OCI-LY1 (cell line): Measurements from ENCODE around the gene TBX15.

ENCODE experiments used
- H2AFZ ChIP-seq: fragments of 200-600 bp; sonication (generic), shearing (Covaris generic); 2 replicates; pipeline ENCODE4 v1.6.0; 2014; ENCODE audit warnings: antibody characterized with exemption, mild to moderate bottlenecking, low read length
- H3F3A ChIP-seq: fragments of 200-600 bp; sonication (generic), shearing (Covaris generic); 2 replicates; pipeline ENCODE4 v1.6.0; 2014; ENCODE audit warnings: mild to moderate bottlenecking, antibody characterized with exemption, low read length, moderate library complexity; ENCODE audit not compliant: insufficient read depth
- H3K27ac ChIP-seq: fragments of 200-600 bp; sonication (generic); 2 replicates; pipeline ENCODE4 v1.5.1; 2014; ENCODE audit warnings: low read length, mixed run types, mild to moderate bottlenecking, low read depth; ENCODE audit not compliant: poor library complexity, severe bottlenecking
- H3K27me3 ChIP-seq: fragments of 200-600 bp; sonication (generic); 2 replicates; pipeline ENCODE4 v1.6.0; 2014; ENCODE audit warnings: antibody characterized with exemption, mild to moderate bottlenecking, low read length, moderate library complexity; ENCODE audit not compliant: insufficient read depth
- H3K36me3 ChIP-seq: fragments of 200-600 bp; sonication (generic); 2 replicates; pipeline ENCODE4 v1.6.1; 2014; ENCODE audit warnings: mild to moderate bottlenecking, antibody characterized with exemption, low read length, moderate library complexity, mixed read lengths; ENCODE audit not compliant: insufficient read depth
- H3K4me1 ChIP-seq: fragments of 200-600 bp; sonication (generic); 2 replicates; pipeline ENCODE4 v1.5.1; 2014; ENCODE audit warnings: mild to moderate bottlenecking, low read length, moderate library complexity; ENCODE audit not compliant: insufficient read depth, severe bottlenecking
- H3K4me2 ChIP-seq: fragments of 200-600 bp; sonication (generic), shearing (Covaris generic); 2 replicates; pipeline ENCODE4 v1.6.1; 2014; ENCODE audit warnings: low read length
- H3K4me3 ChIP-seq: fragments of 200-600 bp; sonication (generic); 2 replicates; pipeline ENCODE4 v1.5.1; 2014; ENCODE audit warnings: low read length, low read depth, mild to moderate bottlenecking, mixed read lengths; ENCODE audit not compliant: poor library complexity, severe bottlenecking
- H3K79me2 ChIP-seq: fragments of 200-600 bp; shearing (Covaris generic); 2 replicates; pipeline ENCODE4 v1.6.1; 2016; ENCODE audit warnings: mixed run types, low read length, mixed read lengths; ENCODE audit not compliant: insufficient read depth
- H3K9ac ChIP-seq: fragments of 200-600 bp; sonication (generic), shearing (Covaris generic); 2 replicates; pipeline ENCODE4 v1.6.1; 2014; ENCODE audit warnings: mild to moderate bottlenecking, low read length, mixed read lengths
- H3K9me2 ChIP-seq: fragments of 200-600 bp; sonication (generic), shearing (Covaris generic); 2 replicates; pipeline ENCODE4 v1.6.1; 2014; ENCODE audit warnings: low read depth, mild to moderate bottlenecking, low read length, mixed read lengths
- H3K9me3 ChIP-seq: fragments of 200-600 bp; shearing (Covaris generic); 2 replicates; pipeline ENCODE4 v1.6.1; 2014; ENCODE audit warnings: low read length, mixed read lengths
- H4K20me1 ChIP-seq: fragments of 200-600 bp; sonication (generic), shearing (Covaris generic); 2 replicates; pipeline ENCODE4 v1.6.0; 2016; ENCODE audit warnings: mild to moderate bottlenecking, low read length; ENCODE audit not compliant: insufficient read depth
- CTCF ChIP-seq: fragments of 200-600 bp; sonication (generic), shearing (Covaris generic); IDR thresholded peaks from 2 replicates; pipeline ENCODE4 v1.5.1; 2017; ENCODE audit warnings: mild to moderate bottlenecking, antibody characterized with exemption, low read length, moderate library complexity, mixed read lengths
- EZH2 ChIP-seq: fragments of 200-600 bp; sonication (generic), shearing (Covaris generic); IDR thresholded peaks from 2 replicates; pipeline ENCODE4 v1.8.0; 2017; ENCODE audit warnings: borderline replicate concordance, mixed run types, mild to moderate bottlenecking, antibody characterized with exemption, low read length, moderate library complexity, mixed read lengths

The TBX15 gene

DNA sequence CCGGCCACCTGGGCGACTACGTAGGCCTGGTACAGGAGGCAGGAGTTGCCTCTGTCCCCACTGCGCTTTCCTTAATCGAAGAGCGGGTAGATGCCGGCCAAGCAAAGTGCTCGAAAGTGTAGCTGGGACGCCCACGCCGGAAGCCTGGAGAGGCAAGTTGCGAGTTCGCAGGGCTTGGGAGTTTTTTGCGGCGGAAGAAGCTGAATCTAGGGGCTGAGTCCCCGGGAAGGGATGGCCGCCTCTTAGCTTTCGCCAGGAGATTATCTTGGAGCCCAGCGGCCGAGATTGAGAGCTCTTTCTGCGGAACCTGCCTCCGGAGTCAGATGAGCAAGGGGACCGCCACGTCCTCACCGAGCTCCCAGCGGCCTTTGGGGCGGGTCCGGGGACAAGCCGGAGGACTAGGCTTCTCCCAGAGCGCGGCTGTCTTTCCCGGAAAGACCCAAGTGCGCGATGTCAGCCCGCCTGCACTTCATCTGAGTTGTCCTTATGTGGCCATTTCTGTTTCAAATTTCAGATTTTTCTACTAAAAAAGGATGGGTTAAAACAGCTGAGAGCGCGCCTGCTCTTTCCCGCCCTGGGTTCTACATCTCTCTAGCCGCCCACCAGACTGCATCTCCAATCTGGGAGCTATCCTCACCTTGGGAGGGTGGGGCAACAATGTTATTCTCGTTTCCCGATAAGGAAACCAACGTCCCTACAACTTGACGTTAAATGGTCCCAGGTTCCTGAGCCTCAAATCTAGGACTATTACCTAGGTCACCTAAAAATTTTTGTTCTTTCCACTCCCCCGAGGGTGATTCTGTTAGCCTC is 12.4 kb upstream of the TBX15 start:
- no peak for TF ChIP-seq EZH2
- no peak for TF ChIP-seq CTCF
- H3K9me3 ChIP-seq = no peaks in the 10 kb centered on the region
- H2AFZ ChIP-seq = no peak overlapping the region
- no peak overlapping the region for H3K4me2 ChIP-seq
- no peak overlapping the region for H3K9ac ChIP-seq
- H3K27ac ChIP-seq = no peak overlapping the region
- H3K4me1 ChIP-seq = no peaks in the 10 kb centered on the region
- H3K36me3 ChIP-seq = no peaks in the 10 kb centered on the region
- H3K79me2 ChIP-seq = no peaks in the 10 kb centered on the region
- no peaks in the 10 kb centered on the region for H4K20me1 ChIP-seq
- H3K27me3 ChIP-seq = no peaks in the 10 kb centered on the region
- no peaks in the 10 kb centered on the region for H3F3A ChIP-seq
- H3K9me2 ChIP-seq = no peaks in the 10 kb centered on the region
- H3K4me3 ChIP-seq = no peak overlapping the region

- H3K9me3 ChIP-seq = no peaks in the 10 kb centered on the region
- H3K4me2 ChIP-seq = no peak overlapping the region
- H3K79me2 ChIP-seq = no peaks in the 10 kb centered on the region
- no peaks in the 10 kb centered on the region for H3K4me1 ChIP-seq
- no peak overlapping the region for H3K9ac ChIP-seq
- H3F3A ChIP-seq = no peaks in the 10 kb centered on the region
- no peak overlapping the region for H3K27ac ChIP-seq
- H3K4me3 ChIP-seq = no peak overlapping the region
- no peak overlapping the region for H2AFZ ChIP-seq
- TF ChIP-seq EZH2 (no peak), CTCF (no peak)
- H4K20me1 ChIP-seq = no peaks in the 10 kb centered on the region
- H3K9me2 ChIP-seq = no peaks in the 10 kb centered on the region
- no peaks in the 10 kb centered on the region for H3K27me3 ChIP-seq
- H3K36me3 ChIP-seq = no peaks in the 10 kb centered on the region
Observed at GRCh38 chr1:118999348-119000071, 11.4 kb upstream of the TBX15 start.

GRCh38 chr1:118998171-118998570 is 10.0 kb upstream of the TBX15 start:
- Histone ChIP-seq H4K20me1 (no peaks in the 10 kb centered on the region), H2AFZ (no peak overlapping the region), H3K4me3 (no peak overlapping the region), H3K9ac (no peak overlapping the region), H3K9me3 (no peaks in the 10 kb centered on the region), H3K79me2 (no peaks in the 10 kb centered on the region), H3F3A (no peaks in the 10 kb centered on the region), H3K9me2 (no peaks in the 10 kb centered on the region), H3K4me2 (no peak overlapping the region), H3K27me3 (no peaks in the 10 kb centered on the region; the same call in 1 of the 2 replicates), H3K4me1 (no peaks in the 10 kb centered on the region), H3K27ac (no peak overlapping the region), H3K36me3 (no peaks in the 10 kb centered on the region)
- no peak for TF ChIP-seq EZH2
- TF ChIP-seq CTCF = no peak
